GM21576 (cell line): ENCODE measurements around the gene PCCA.
"Not testable (repeated sequence)": the region's sequence is repeated elsewhere in the genome, so short reads cannot be mapped to it uniquely, and the experiment has no call there.

Source experiments
- ATAC-seq: cut with Tn5 transposase; IDR thresholded peaks from one replicate; pipeline ENCODE4 v1.9.1; 2021; ENCODE audit warnings: mild to moderate bottlenecking, moderate library complexity; ENCODE audit not compliant: unreplicated experiment

PCCA gene

GRCh38 chr13:100139817-100140216, 50.9 kb downstream of the PCCA start:
- no peak for ATAC-seq

GRCh38 chr13:100140441-100140840, 51.5 kb downstream of the PCCA start:
- no peak for ATAC-seq

GRCh38 chr13:100141461-100141961, 52.6 kb downstream of the PCCA start:
- not testable (repeated sequence) for ATAC-seq

GRCh38 chr13:100146534-100146933, 57.6 kb downstream of the PCCA start:
- no peak for ATAC-seq

GRCh38 chr13:100147825-100148224, 58.9 kb downstream of the PCCA start:
- ATAC-seq = no peak

GRCh38 chr13:100148422-100148821, 59.5 kb downstream of the PCCA start:
- ATAC-seq = no peak

- no peak for ATAC-seq
Observed at GRCh38 chr13:100149389-100149788, 60.5 kb downstream of the PCCA start.

- ATAC-seq = not testable (repeated sequence)
Observed at GRCh38 chr13:100150711-100151110, 61.8 kb downstream of the PCCA start.

GRCh38 chr13:100154842-100155416, 66.0 kb downstream of the PCCA start:
- ATAC-seq = no peak

- ATAC-seq = no peak
Observed at GRCh38 chr13:100156788-100157187, 67.9 kb downstream of the PCCA start.

- ATAC-seq = no peak
Observed at GRCh38 chr13:100158569-100158968, 69.7 kb downstream of the PCCA start.

GRCh38 chr13:100159584-100159983, 70.7 kb downstream of the PCCA start:
- ATAC-seq = no peak

- no peak for ATAC-seq
Observed at GRCh38 chr13:100160450-100160849, 71.6 kb downstream of the PCCA start.

GRCh38 chr13:100163375-100163774, 74.5 kb downstream of the PCCA start:
- ATAC-seq = no peak

GRCh38 chr13:100173203-100173602, 84.3 kb downstream of the PCCA start:
- ATAC-seq = no peak

- not testable (repeated sequence) for ATAC-seq
Observed at GRCh38 chr13:100174455-100174854, 85.6 kb downstream of the PCCA start.

GRCh38 chr13:100175078-100175802, 86.3 kb downstream of the PCCA start:
- no peak for ATAC-seq

- no peak for ATAC-seq
Observed at GRCh38 chr13:100175803-100176182, 86.9 kb downstream of the PCCA start.

- no peak for ATAC-seq
Observed at GRCh38 chr13:100176801-100177400, 88.0 kb downstream of the PCCA start.

- no peak for ATAC-seq
Observed at GRCh38 chr13:100178309-100178708, 89.4 kb downstream of the PCCA start.

- ATAC-seq = no peak
Observed at GRCh38 chr13:100179276-100179675, 90.4 kb downstream of the PCCA start.

GRCh38 chr13:100182900-100183490, 94.1 kb downstream of the PCCA start:
- ATAC-seq = no peak
